ENCODE results near the gene JAG1.
A peak's percentile ranks its signal among the peaks of the same experiment; 100 is the strongest.

The JAG1 gene

DNA sequence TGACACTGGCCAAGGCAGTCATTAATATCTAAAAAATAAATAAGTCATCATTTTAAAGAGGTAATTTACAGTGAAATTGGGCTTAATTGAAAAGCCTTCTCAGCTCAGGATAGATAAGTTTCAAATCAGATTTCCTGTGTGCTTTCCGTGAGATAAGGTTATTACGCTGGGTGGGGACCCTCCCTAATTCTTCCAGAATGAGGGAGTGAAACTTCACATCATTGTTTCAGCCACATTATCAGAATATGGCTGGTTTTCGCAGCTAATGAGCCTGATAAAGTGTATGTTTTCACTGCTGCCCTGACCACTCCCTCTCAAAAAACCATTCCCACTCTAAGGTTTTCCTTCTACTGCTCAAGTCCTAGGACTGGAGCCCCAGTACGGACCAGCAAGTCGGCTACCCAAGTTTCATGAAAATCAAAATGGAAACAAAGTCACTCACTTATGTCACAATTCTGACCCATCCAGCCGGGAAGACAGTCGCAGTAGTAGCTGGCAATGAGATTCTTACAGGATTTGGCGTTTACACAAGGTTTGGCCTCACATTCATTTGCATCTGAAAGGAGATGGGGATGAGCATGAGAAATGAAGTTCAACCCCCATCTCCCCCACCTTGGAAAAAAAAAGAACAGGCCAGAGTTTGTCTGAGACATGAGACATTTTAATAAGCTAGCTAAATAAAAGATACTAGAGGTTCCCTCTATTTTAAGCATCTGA, 24.6 kb downstream of the JAG1 start:
- TF ChIP-seq, protein P1, sequence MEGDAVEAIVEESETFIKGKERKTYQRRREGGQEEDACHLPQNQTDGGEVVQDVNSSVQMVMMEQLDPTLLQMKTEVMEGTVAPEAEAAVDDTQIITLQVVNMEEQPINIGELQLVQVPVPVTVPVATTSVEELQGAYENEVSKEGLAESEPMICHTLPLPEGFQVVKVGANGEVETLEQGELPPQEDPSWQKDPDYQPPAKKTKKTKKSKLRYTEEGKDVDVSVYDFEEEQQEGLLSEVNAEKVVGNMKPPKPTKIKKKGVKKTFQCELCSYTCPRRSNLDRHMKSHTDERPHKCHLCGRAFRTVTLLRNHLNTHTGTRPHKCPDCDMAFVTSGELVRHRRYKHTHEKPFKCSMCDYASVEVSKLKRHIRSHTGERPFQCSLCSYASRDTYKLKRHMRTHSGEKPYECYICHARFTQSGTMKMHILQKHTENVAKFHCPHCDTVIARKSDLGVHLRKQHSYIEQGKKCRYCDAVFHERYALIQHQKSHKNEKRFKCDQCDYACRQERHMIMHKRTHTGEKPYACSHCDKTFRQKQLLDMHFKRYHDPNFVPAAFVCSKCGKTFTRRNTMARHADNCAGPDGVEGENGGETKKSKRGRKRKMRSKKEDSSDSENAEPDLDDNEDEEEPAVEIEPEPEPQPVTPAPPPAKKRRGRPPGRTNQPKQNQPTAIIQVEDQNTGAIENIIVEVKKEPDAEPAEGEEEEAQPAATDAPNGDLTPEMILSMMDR (conservative IDR thresholded peaks at IDR 0.05; ENCODE audit: low read depth, low read length): no peak
- H3K4me3 ChIP-seq (ENCODE audit: low read depth, low read length): no peak overlapping the region
- DNase-seq (ENCODE audit: low read depth): no peak

DNA sequence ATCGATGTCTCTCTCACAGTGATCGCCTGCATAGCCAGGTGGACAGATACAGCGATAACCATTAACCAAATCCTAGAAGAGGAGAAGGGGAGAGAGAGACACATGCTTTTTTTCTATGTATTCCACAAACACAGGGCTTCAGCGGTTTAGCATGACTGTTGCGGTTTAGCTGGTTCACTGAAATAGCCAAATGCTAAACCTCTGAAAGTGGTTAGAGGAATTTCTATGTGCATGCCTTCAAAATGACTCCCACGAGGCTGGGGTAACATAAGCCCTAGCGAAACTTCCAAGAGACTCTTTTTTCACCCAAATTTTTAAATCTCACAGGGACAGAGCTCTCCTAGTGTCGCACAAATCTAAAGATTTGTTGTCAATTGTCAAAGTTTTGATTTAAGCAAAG, 25.1 kb downstream of the JAG1 start:
- DNase-seq (ENCODE audit: low read depth): peak; percentile 82
- H3K4me3 ChIP-seq (ENCODE audit: low read depth, low read length): no peak overlapping the region
- TF ChIP-seq, protein P1 (conservative IDR thresholded peaks at IDR 0.05; ENCODE audit: low read depth, low read length): no peak

DNA sequence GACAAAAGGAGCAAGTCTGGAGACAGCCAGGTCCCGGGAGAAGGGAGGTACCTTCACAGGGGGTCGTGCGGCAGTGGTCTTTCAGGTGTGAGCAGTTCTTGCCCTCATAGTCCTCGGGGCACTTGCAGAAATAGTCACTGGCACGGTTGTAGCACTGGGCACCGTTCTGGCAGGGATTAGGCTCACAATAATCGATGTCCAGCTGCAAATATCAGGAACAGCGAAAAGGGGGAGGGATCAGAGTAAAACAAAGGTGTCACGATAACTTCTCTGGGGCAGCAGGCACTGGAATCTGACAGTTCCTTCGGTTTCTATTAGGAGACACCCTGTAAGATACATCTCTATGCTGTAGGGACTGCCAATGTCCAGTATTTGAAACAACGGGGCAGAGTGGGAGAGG, 25.9 kb downstream of the JAG1 start:
- H3K4me3 ChIP-seq (ENCODE audit: low read depth, low read length): no peak overlapping the region
- TF ChIP-seq, protein P1 (conservative IDR thresholded peaks at IDR 0.05; ENCODE audit: low read depth, low read length): no peak
- DNase-seq (ENCODE audit: low read depth): no peak

DNA sequence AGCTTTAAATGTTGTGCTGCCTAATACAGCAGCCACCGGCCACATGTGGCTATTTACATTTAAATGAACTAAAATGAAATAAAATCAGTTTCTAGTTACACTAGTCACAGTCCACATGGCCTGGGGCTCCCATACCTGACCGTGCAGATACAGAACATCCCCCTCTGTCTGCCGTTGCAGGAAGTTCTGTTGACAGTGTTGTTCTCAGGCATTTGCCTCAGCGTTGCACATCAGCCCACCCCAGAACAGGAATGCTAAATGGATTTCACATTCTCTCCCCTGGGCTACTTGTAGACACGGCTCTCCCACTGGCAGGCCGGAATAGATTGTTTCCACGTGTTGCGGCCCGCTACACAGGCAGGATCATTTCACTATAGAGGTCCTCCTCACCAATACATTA, 26.3 kb downstream of the JAG1 start:
- TF ChIP-seq, protein P1 (conservative IDR thresholded peaks at IDR 0.05; ENCODE audit: low read depth, low read length): peak; percentile 75
- peak; percentile 72 for DNase-seq (ENCODE audit: low read depth)
- H3K4me3 ChIP-seq (ENCODE audit: low read depth, low read length): no peak overlapping the region

DNA sequence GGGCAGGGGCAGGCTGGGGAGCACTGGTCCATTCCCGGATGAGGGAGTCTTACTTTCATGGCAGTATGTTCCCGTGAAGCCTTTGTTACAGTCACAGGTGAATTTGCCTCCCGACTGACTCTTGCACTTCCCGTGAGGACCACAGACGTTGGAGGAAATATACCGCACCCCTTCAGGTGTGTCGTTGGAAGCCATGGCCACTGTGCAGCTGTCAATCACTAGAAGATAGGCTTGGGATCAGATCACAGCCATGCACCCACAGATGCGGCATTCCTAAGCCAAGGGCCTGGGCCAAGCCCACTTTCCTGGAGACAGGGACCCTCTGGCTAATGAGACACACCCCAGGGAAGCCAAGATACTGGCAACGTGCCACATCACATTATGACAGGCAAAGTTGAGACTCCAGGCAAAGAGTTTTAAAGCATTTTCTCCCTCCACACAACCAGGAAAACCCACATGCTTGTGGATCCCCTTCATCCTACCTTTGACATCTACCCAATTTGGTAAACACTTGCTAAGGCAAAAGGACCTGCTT, 26.8 kb downstream of the JAG1 start:
- TF ChIP-seq, protein P1 (conservative IDR thresholded peaks at IDR 0.05; ENCODE audit: low read depth, low read length): no peak
- H3K4me3 ChIP-seq (ENCODE audit: low read depth, low read length): no peak overlapping the region
- no peak for DNase-seq (ENCODE audit: low read depth)

DNA sequence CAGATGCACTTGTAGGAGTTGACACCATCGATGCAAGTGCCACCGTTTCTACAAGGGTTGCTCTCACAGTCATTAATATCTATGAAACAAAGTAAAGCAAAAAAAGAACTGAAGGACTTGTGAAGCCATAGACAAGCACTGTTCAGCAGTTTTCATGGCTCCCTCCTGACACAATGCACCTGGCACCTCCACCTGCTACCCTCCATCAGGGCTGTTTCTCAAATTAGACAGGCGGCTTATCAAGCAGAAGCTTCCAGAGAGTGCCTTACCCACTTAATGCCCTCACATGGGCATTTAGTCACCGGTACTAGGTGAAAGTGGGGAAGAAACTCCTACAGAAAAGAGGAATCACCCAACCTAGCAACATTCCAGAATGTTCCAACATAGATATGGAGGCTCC, 27.8 kb downstream of the JAG1 start:
- TF ChIP-seq, protein P1 (conservative IDR thresholded peaks at IDR 0.05; ENCODE audit: low read depth, low read length): no peak
- no peak for DNase-seq (ENCODE audit: low read depth)
- no peak overlapping the region for H3K4me3 ChIP-seq (ENCODE audit: low read depth, low read length)

DNA sequence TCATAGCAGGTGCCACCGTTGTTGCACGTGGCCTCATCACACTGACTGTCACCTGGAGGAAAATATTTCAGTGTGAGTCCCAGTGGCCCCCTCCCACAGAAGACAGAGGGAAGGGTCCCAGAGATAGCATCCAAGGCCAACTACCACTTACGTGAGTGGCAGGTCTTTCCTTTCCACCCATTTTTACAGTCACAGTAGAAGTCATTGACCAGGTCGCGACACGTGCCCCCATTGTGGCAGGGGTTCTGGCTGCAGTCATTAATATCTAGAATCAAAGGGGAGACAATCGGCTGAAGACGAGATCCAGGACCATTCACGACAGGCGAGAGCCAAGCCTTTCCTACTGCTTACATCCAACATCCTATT, 28.6 kb downstream of the JAG1 start:
- TF ChIP-seq, protein P1 (conservative IDR thresholded peaks at IDR 0.05; ENCODE audit: low read depth, low read length): no peak
- no peak overlapping the region for H3K4me3 ChIP-seq (ENCODE audit: low read depth, low read length)
- no peak for DNase-seq (ENCODE audit: low read depth)
